Tibial artery (tissue), 4 donors: ENCODE results near the gene RREB1.

ENCODE experiments used
- DNase-seq, 2 donors: peaks; one replicate each; pipeline ENCODE4 v3.0.0-alpha.2; 2019
- H3K27ac ChIP-seq, 2 donors: fragments of 200-600 bp; sonication (generic) in 1 of 2; 1 replicate in 1 of 2; 2 replicates in 1 of 2; pipeline ENCODE4 v1.5.1; 2018 to 2019; ENCODE audit warnings: mild to moderate bottlenecking in 1 of 2
- H3K27me3 ChIP-seq, 2 donors: fragments of 200-600 bp; sonication (generic) in 1 of 2; one replicate each; pipeline versions ENCODE4 v1.5.1 to v1.6.0; 2016 to 2019
- H3K36me3 ChIP-seq, 3 donors: fragments of 200-600 bp; sonication (generic) in 2 of 3; one replicate each; pipeline ENCODE4 v1.5.1; 2016 to 2019; ENCODE audit warnings: mild to moderate bottlenecking in 2 of 3
- H3K4me1 ChIP-seq, 4 donors: fragments of 200-600 bp; sonication (generic) in 2 of 4; 1 replicate in 3 of 4; 2 replicates in 1 of 4; pipeline ENCODE4 v1.5.1; 2016 to 2019
- H3K4me3 ChIP-seq, 2 donors: fragments of 200-600 bp; sonication (generic) in 1 of 2; 1 replicate in 1 of 2; 2 replicates in 1 of 2; pipeline ENCODE4 v1.5.1; 2018 to 2019; ENCODE audit warnings: mild to moderate bottlenecking in 2 of 2
- H3K9me3 ChIP-seq, 3 donors: fragments of 200-600 bp; sonication (generic) in 1 of 3; one replicate each; pipeline ENCODE4 v1.5.1; 2016 to 2019
- intact Hi-C: fragments of 100-400 bp; cut with DNase I; formaldehyde crosslinking; loops from one replicate; pipeline ENCODE4 v1.15.0; 2023; ENCODE audit warnings: low total_unique reads
- TF ChIP-seq, protein P1 (sequence below), 2 experiments: fragments of 200-600 bp in 1 of 2; fragments of 450-650 bp in 1 of 2; IDR thresholded peaks; one replicate each; pipeline ENCODE4 v1.5.1; 2017 to 2019; ENCODE audit warnings: antibody characterized with exemption in 2 of 2, mild to moderate bottlenecking in 1 of 2, moderate library complexity in 1 of 2

The RREB1 gene

DNA sequence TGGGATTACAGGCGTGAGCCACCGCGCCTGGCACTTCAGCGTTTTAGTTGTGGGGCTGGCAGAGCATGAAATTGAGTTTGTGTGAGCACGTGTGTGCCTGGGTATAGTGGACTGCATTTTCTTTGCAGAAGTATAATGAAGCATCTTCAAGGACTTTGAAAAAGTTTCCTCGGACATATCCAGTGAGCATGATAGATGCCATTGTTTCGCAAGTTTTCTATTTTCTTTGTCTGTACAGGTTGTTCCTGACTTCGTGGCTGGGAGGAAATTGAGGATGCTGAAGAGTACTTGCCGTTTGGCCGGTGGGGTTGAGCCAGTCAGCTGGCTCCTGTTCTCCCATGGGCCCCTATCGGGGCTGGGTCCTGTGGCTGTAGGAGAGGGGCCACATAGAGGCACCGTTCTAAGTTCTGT is 55.9 kb downstream of the RREB1 start:
- Histone ChIP-seq H3K27ac (no peak overlapping the region), H3K9me3 (no peaks in the 10 kb centered on the region), H3K27me3 (no peaks in the 10 kb centered on the region), H3K4me1 (peaks cover 0 to 54% (median 35%) of the 10 kb centered on the region in 4 donors), H3K4me3 (no peak overlapping the region), H3K36me3 (no peaks in the 10 kb centered on the region)
- TF ChIP-seq, protein P1, sequence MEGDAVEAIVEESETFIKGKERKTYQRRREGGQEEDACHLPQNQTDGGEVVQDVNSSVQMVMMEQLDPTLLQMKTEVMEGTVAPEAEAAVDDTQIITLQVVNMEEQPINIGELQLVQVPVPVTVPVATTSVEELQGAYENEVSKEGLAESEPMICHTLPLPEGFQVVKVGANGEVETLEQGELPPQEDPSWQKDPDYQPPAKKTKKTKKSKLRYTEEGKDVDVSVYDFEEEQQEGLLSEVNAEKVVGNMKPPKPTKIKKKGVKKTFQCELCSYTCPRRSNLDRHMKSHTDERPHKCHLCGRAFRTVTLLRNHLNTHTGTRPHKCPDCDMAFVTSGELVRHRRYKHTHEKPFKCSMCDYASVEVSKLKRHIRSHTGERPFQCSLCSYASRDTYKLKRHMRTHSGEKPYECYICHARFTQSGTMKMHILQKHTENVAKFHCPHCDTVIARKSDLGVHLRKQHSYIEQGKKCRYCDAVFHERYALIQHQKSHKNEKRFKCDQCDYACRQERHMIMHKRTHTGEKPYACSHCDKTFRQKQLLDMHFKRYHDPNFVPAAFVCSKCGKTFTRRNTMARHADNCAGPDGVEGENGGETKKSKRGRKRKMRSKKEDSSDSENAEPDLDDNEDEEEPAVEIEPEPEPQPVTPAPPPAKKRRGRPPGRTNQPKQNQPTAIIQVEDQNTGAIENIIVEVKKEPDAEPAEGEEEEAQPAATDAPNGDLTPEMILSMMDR (IDR thresholded peaks at IDR 0.05), result no peak
- DNase-seq, result no peak
- intact Hi-C loops, result no loop called here

DNA sequence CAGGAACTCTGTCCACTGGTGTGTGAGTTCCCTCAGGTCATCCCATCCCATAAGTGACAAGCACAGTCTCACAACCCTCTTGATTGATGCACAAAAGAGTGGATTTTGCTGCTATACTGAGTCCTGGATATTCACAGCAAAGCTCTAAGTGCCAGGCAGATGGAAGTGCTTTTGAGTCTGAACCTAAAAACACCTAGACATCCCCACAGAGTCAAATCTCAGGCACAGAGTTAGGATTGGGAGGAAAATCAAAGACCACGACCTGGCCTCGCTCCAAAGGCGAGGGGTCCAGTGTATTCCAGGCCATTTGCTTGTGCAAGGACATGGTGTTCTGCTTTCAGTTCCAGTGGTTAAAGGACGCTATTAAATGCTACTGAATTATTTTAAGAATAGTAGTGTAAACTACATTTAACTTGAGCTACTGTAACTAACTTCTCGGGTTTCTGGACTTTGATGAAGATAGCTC is 56.8 kb downstream of the RREB1 start:
- H3K4me1 ChIP-seq, result peaks cover 0 to 62% (median 44%) of the 10 kb centered on the region in 4 donors

DNA sequence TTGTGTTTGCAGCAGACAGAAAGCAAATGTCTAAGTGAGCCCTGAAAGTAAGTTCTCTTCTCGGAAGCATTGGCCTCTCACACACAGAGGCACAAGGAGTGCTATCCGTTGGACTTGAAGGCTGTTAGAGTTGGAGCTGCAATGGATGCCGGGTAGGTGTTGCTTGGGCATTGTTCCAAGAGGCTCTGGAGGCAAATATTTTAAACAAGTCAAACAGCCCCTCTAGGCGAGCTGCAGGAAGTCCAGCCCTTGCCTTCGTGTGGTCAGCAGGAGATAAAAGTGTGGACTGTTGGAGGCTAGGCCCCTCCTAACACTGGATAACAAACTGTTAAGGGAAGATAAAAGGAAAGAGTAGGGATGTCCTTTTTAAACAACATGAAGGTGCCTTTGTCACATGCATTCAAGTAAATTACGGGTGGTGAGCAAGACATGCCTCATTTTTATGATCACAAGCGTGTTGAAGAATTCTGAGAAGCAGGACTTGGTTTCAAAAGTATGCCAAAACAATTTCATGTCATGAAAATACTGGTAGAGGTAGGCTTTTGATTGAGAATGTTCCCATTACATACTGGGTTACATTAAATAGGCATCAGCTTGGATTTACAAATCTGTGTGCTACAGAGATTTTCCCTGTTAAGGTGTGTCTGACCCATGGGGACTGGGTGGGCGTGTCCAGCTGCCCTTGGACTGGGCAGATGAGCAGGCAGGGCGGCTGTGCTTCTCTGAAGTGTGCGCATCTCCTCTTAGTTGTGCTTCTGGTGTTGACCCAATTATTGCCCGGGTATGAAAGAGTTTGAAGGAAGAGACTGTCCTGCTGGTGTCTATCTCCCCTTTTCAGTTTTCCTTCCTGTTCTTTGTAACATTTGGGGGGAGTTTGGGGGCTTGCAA is 57.5 kb downstream of the RREB1 start:
- H3K4me1 ChIP-seq, result peaks cover 0 to 63% (median 51%) of the 10 kb centered on the region in 4 donors

More for the DNA sequence above, 56.8 kb downstream of the RREB1 start:
- TF ChIP-seq, protein P1 (IDR thresholded peaks at IDR 0.05), result no peak
- Histone ChIP-seq H3K36me3 (no peaks in the 10 kb centered on the region), H3K27me3 (no peaks in the 10 kb centered on the region), H3K9me3 (no peaks in the 10 kb centered on the region), H3K4me3 (no peak overlapping the region), H3K27ac (no peak overlapping the region)
- intact Hi-C loops, result no loop called here
- no peak for DNase-seq

DNA sequence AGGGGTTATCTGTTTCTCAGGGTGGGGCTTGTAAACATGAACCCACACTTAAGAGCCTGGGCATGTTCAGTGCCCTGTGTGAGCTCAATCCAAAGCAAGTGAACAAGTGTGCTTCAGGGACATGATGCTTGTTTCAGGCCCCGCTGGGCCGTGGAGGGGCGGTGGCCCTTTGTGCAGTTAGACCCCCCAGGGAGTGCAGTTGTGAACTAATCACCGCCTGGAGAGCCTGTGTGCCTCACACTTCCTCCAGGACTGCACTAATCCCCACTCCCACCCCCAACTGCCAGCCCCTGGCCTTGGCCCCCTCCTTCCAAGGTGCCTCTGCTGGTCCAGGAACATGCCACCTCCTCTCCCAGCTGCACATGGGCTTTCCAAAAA is 58.1 kb downstream of the RREB1 start:
- Histone ChIP-seq H3K4me3 (no peak overlapping the region), H3K4me1 (peaks cover 0 to 68% (median 57%) of the 10 kb centered on the region in 4 donors), H3K9me3 (no peaks in the 10 kb centered on the region), H3K36me3 (no peaks in the 10 kb centered on the region), H3K27me3 (no peaks in the 10 kb centered on the region), H3K27ac (no peak overlapping the region)
- DNase-seq, result no peak
- TF ChIP-seq, protein P1 (IDR thresholded peaks at IDR 0.05), result no peak
- intact Hi-C loops, result no loop called here

More for the DNA sequence above, 57.5 kb downstream of the RREB1 start:
- Histone ChIP-seq H3K9me3 (no peaks in the 10 kb centered on the region), H3K36me3 (no peaks in the 10 kb centered on the region), H3K27me3 (no peaks in the 10 kb centered on the region), H3K4me3 (no peak overlapping the region), H3K27ac (no peak overlapping the region)
- TF ChIP-seq, protein P1 (IDR thresholded peaks at IDR 0.05), result no peak
- DNase-seq, result no peak
- intact Hi-C loops, result no loop called here

DNA sequence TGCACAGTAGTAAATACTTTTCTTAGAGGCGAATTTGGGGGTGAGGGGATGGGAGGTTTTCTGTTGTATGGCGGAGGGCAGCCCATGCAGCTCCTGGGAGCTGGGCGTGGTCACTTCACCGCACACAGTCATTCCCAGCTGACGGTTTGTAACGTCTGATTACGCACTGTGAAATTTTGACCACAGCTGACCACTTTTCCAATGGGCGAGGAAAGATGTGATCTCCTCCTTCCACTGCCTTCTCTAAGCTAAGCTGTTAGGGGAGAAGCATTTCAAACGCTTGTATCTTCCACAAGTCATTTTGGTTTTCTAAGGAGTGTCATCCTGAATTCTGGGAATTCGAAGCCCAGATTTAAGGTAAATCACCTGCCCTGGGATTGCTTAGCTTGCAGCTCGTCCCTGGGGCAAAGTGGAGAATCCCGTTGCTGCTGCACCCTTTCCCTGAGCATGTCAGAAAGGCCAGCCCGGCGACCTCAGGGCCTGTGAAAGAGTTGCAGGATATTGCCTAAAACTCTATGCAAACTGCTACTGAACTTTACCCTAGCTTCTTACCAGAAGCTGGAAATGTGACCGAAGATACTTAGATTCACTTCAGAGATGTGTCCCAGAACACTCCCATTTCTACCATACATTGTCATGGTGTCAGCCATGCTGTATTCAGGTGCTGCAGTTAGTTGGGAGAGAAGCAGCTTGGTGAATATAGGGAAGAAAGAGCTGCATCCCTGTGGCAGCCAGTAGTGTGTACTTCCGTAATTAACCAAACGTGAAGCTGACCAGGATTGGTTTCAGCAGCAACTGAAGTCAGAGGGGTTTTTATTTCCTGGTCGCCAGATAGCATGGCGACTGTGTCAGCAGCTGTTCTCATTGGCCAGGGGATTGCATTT is 58.9 kb downstream of the RREB1 start:
- Histone ChIP-seq H3K4me3 (no peak overlapping the region), H3K4me1 (peaks cover 0 to 72% (median 62%) of the 10 kb centered on the region in 4 donors), H3K27me3 (no peaks in the 10 kb centered on the region), H3K27ac (no peak overlapping the region), H3K9me3 (no peaks in the 10 kb centered on the region), H3K36me3 (no peaks in the 10 kb centered on the region)
- DNase-seq, result no peak
- intact Hi-C loops, result no loop called here
- TF ChIP-seq, protein P1 (IDR thresholded peaks at IDR 0.05), result no peak
